Body of pancreas (tissue), 4 donors: ENCODE data around the gene RWDD4.

Source experiments
- CTCF ChIP-seq, 7 experiments: fragments of 450-650 bp in 4 of 7; fragments of 200-600 bp in 3 of 7; sonication (generic) in 3 of 7; IDR thresholded peaks; one replicate each; pipeline ENCODE4 v1.5.1; 2016 to 2019; ENCODE audit warnings: antibody characterized with exemption in 7 of 7
- POLR2A ChIP-seq, 3 donors: fragments of 450-650 bp; IDR thresholded peaks; one replicate each; pipeline ENCODE4 v1.6.1; 2016; ENCODE audit warnings: antibody characterized with exemption in 3 of 3, mild to moderate bottlenecking in 2 of 3

- no peak for TF ChIP-seq CTCF (IDR thresholded peaks at IDR 0.05)
- no peak for TF ChIP-seq POLR2A (IDR thresholded peaks at IDR 0.05)
These were observed 20.5 kb downstream of the RWDD4 start for GRCh38 chr4:183638436-183638835.
